Panc1 (cell line): ENCODE measurements around the gene IFTAP. TPM values are rescaled to one million over a fixed set of nuclear protein-coding genes. Genes with fewer than 3 reads are reported as not detected.

Source experiments
- ATAC-seq: fragments of 200-7000 bp; cut with Tn5 transposase; 2 replicates; pipeline ENCODE4 v1.9.1; 2020; ENCODE audit warnings: mild to moderate bottlenecking, moderate library complexity
- BruUV-seq: library from RNA; stranded (reverse); fragments of 400-500 nt; replicated peaks from 2 replicates; lab custom pipeline; 2021; lab: Mats Ljungman, UMichigan
- CTCF ChIA-PET: fragments of 300-600 bp; sonication (Branson Sonifier 250); formaldehyde crosslinking; loops from one replicate; lab custom pipeline; 2022; ENCODE audit warnings: antibody characterized with exemption; lab: Charles Lee
- POLR2A ChIA-PET: fragments of 300-600 bp; sonication (Branson Sonifier 250); formaldehyde crosslinking; loops from one replicate; lab custom pipeline; 2022; ENCODE audit warnings: antibody characterized with exemption; lab: Charles Lee
- DNase-seq: peaks from one replicate; pipeline ENCODE4 v3.0.0-alpha.2; 2010; ENCODE audit warnings: low read depth, low spot score
- H3K27ac ChIP-seq: 2 replicates; pipeline ENCODE4 v1.5.1; 2011; ENCODE audit warnings: mild to moderate bottlenecking, low read length, inconsistent platforms
- H3K27me3 ChIP-seq: fragments of 200-500 bp; sonication (Bioruptor generic); 2 replicates; pipeline ENCODE4 v1.6.0; 2014; ENCODE audit warnings: low read length, inconsistent platforms; ENCODE audit not compliant: control insufficient read depth, insufficient read depth
- H3K36me3 ChIP-seq: fragments of 200-500 bp; sonication (Bioruptor generic); 2 replicates; pipeline ENCODE4 v1.5.1; 2014; ENCODE audit warnings: inconsistent platforms, mild to moderate bottlenecking, low read length, moderate library complexity; ENCODE audit not compliant: control insufficient read depth, insufficient read depth
- H3K4me1 ChIP-seq: 2 replicates; pipeline ENCODE4 v1.5.1; 2011; ENCODE audit warnings: inconsistent platforms, mild to moderate bottlenecking, low read length, moderate library complexity; ENCODE audit not compliant: control insufficient read depth, insufficient read depth
- H3K4me3 ChIP-seq, 2 experiments: 2 replicates each; pipeline ENCODE4 v1.5.1; 2011 to 2012; ENCODE audit warnings: low read depth in 2 of 2, low read length in 2 of 2, mild to moderate bottlenecking in 2 of 2, inconsistent platforms in 1 of 2, moderate library complexity in 1 of 2
- H3K9me3 ChIP-seq: fragments of 200-500 bp; sonication (Bioruptor generic); 2 replicates; pipeline ENCODE4 v1.5.1; 2014; ENCODE audit warnings: low read depth, mild to moderate bottlenecking, inconsistent platforms, low read length, moderate library complexity; ENCODE audit not compliant: control insufficient read depth, insufficient read depth
- POLR2AphosphoS5 ChIP-seq: IDR thresholded peaks from 2 replicates; pipeline ENCODE4 v1.6.1; 2012; ENCODE audit warnings: mild to moderate bottlenecking, low read depth, low read length, moderate library complexity
- SIN3A ChIP-seq: IDR thresholded peaks from 2 replicates; pipeline ENCODE4 v1.6.1; 2012; ENCODE audit warnings: low read depth, mild to moderate bottlenecking, low read length, moderate library complexity, borderline replicate concordance; ENCODE audit not compliant: insufficient read depth
- TCF7L2 ChIP-seq: IDR thresholded peaks from 2 replicates; pipeline ENCODE4 v1.6.1; 2011; ENCODE audit warnings: mild to moderate bottlenecking, low read depth, low read length, inconsistent platforms
- in situ Hi-C: cut with HindIII; loops from 2 replicates; pipeline ENCODE4 v1.10.0; 2016; ENCODE audit warnings: low sequenced_read_pairs, low pct_unique_long_range_greater_than_20kb
- intact Hi-C: fragments of 100-400 bp; cut with micrococcal nuclease; formaldehyde crosslinking; loops from one replicate; pipeline ENCODE4 v1.10.0; 2022; ENCODE audit not compliant: unreplicated experiment
- total RNA-seq: library from RNA; stranded (reverse); gene quantifications from one replicate; pipeline ENCODE4 v1.2.1, GENCODE V29; 2021; ENCODE audit not compliant: unreplicated experiment
- TF ChIP-seq, protein P1 (sequence below), 2 experiments: IDR thresholded peaks; 2 replicates each; pipeline ENCODE4 v1.6.1; 2011 to 2012; ENCODE audit warnings: low read depth in 2 of 2, control low read depth in 1 of 2, low read length in 1 of 2, mild to moderate bottlenecking in 1 of 2, moderate library complexity in 1 of 2; ENCODE audit not compliant: insufficient read depth in 1 of 2
- TF ChIP-seq, protein P2 (sequence below): fragments of 450-650 bp; IDR thresholded peaks from 2 replicates; pipeline ENCODE4 v1.5.1; 2017; ENCODE audit warnings: mild to moderate bottlenecking

Gene IFTAP
- total RNA-seq, 1 experiment from 2014 or later: 18.2 TPM

DNA sequence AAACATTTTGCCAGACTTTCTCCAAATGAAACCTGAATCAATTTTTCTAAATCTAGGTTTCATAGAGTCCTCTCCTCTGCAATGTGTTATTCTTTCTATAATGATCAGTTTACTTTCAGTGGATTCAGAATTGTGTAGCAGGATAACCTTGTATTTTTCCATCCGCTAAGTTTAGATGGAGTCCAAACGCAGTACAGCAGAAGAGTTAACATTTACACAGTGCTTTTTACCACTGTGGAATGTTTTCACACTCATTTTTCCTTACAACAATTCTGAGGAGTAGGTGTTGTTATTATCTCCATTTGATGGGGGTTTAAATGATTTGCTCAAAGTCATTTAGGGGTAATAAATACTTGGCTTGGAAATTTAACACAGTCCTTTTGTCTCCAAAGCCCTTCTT is 16.9 kb upstream of the IFTAP start:
- Histone ChIP-seq H3K4me1 (peaks cover 14% of the 10 kb centered on the region; the same call in 1 of the 2 replicates), H3K9me3 (no peaks in the 10 kb centered on the region), H3K27ac (peak overlapping the region; percentile 70), H3K4me3 (no peak overlapping the region), H3K36me3 (no peaks in the 10 kb centered on the region), H3K27me3 (no peaks in the 10 kb centered on the region; the same call in 1 of the 2 replicates)
- DNase-seq (no peak), ATAC-seq (peak; percentile 71)
- TF ChIP-seq, protein P1, sequence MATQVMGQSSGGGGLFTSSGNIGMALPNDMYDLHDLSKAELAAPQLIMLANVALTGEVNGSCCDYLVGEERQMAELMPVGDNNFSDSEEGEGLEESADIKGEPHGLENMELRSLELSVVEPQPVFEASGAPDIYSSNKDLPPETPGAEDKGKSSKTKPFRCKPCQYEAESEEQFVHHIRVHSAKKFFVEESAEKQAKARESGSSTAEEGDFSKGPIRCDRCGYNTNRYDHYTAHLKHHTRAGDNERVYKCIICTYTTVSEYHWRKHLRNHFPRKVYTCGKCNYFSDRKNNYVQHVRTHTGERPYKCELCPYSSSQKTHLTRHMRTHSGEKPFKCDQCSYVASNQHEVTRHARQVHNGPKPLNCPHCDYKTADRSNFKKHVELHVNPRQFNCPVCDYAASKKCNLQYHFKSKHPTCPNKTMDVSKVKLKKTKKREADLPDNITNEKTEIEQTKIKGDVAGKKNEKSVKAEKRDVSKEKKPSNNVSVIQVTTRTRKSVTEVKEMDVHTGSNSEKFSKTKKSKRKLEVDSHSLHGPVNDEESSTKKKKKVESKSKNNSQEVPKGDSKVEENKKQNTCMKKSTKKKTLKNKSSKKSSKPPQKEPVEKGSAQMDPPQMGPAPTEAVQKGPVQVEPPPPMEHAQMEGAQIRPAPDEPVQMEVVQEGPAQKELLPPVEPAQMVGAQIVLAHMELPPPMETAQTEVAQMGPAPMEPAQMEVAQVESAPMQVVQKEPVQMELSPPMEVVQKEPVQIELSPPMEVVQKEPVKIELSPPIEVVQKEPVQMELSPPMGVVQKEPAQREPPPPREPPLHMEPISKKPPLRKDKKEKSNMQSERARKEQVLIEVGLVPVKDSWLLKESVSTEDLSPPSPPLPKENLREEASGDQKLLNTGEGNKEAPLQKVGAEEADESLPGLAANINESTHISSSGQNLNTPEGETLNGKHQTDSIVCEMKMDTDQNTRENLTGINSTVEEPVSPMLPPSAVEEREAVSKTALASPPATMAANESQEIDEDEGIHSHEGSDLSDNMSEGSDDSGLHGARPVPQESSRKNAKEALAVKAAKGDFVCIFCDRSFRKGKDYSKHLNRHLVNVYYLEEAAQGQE (IDR thresholded peaks at IDR 0.05; ENCODE audit: insufficient read depth in 1 of 2, low read depth in 2 of 2, low read length in 1 of 2): no peak
- TF ChIP-seq SIN3A: no peak
- no peak for TF ChIP-seq POLR2AphosphoS5
- TF ChIP-seq, protein P2, sequence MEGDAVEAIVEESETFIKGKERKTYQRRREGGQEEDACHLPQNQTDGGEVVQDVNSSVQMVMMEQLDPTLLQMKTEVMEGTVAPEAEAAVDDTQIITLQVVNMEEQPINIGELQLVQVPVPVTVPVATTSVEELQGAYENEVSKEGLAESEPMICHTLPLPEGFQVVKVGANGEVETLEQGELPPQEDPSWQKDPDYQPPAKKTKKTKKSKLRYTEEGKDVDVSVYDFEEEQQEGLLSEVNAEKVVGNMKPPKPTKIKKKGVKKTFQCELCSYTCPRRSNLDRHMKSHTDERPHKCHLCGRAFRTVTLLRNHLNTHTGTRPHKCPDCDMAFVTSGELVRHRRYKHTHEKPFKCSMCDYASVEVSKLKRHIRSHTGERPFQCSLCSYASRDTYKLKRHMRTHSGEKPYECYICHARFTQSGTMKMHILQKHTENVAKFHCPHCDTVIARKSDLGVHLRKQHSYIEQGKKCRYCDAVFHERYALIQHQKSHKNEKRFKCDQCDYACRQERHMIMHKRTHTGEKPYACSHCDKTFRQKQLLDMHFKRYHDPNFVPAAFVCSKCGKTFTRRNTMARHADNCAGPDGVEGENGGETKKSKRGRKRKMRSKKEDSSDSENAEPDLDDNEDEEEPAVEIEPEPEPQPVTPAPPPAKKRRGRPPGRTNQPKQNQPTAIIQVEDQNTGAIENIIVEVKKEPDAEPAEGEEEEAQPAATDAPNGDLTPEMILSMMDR: no peak
- TF ChIP-seq TCF7L2: no peak
- BruUV-seq: no TSS peak
- ChIA-PET CTCF (no interaction called here), POLR2A (no interaction called here)
- in situ Hi-C loops (no loop called here), intact Hi-C loops (no loop called here)

DNA sequence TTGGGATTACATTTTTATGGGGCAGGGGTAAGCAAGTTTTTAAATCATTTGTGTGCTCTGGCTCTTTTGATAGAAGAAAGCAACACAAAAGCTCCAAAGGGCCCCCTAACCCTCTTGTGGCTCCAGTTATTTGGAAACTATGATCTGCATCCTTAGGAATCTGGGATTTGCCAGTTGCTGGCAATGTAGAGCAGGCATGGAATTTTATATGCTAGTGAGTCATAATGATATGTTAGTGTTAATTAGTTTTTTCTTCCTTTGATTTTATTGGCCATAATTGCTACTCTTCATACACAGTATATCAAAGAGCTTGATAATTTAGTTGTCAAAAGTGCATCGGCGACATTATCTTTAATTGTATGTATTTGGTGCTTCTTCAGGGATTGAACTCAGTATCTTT is 16.4 kb upstream of the IFTAP start:
- Histone ChIP-seq H3K4me1 (peaks cover 14% of the 10 kb centered on the region; the same call in 1 of the 2 replicates), H3K4me3 (no peak overlapping the region), H3K27ac (peak overlapping the region; percentile 73), H3K27me3 (no peaks in the 10 kb centered on the region), H3K36me3 (no peaks in the 10 kb centered on the region), H3K9me3 (no peaks in the 10 kb centered on the region)
- intact Hi-C loops (no loop called here), in situ Hi-C loops (no loop called here)
- DNase-seq: no peak
- no TSS peak for BruUV-seq
- ChIA-PET POLR2A (no interaction called here), CTCF (no interaction called here)
- peak; percentile 95 for ATAC-seq
- TF ChIP-seq POLR2AphosphoS5 (no peak), SIN3A (no peak), TCF7L2 (peak; percentile 87)
- TF ChIP-seq, protein P2: no peak
- TF ChIP-seq, protein P1 (IDR thresholded peaks at IDR 0.05; ENCODE audit: insufficient read depth in 1 of 2, low read depth in 2 of 2, low read length in 1 of 2): no peak
